Heart right ventricle (tissue), 16 donors: ENCODE measurements around the gene TMPRSS11A. TPM values are rescaled to one million over a fixed set of nuclear protein-coding genes. Genes with fewer than 3 reads are reported as not detected.

Source experiments
- ATAC-seq, 8 donors: fragments of 200-7000 bp; cut with Tn5 transposase; one replicate each; pipeline ENCODE4 v1.9.1; 2020; ENCODE audit warnings: mild to moderate bottlenecking in 8 of 8, moderate library complexity in 8 of 8, moderate number of reproducible peaks in 1 of 8
- DNase-seq, 2 donors: peaks; one replicate each; pipeline ENCODE4 v3.0.0-alpha.2; 2020
- H3K27ac ChIP-seq, 10 donors: fragments of 200-600 bp; sonication (generic) in 2 of 10; one replicate each; pipeline versions ENCODE4 v1.5.0 to v1.8.0; 2020 to 2022; ENCODE audit warnings: mild to moderate bottlenecking in 3 of 10
- H3K27me3 ChIP-seq, 7 donors: fragments of 200-600 bp; one replicate each; pipeline ENCODE4 v1.8.0; 2021 to 2022; ENCODE audit warnings: mild to moderate bottlenecking in 2 of 7
- H3K36me3 ChIP-seq, 9 donors: fragments of 200-600 bp; sonication (generic) in 1 of 9; one replicate each; pipeline versions ENCODE4 v1.5.0 to v1.8.0; 2020 to 2022; ENCODE audit warnings: mild to moderate bottlenecking in 2 of 9
- H3K4me1 ChIP-seq, 9 donors: fragments of 200-600 bp; sonication (generic) in 1 of 9; one replicate each; pipeline versions ENCODE4 v1.5.0 to v1.8.0; 2020 to 2022; ENCODE audit warnings: mild to moderate bottlenecking in 4 of 9
- H3K4me3 ChIP-seq, 10 donors: fragments of 200-600 bp; sonication (generic) in 2 of 10; one replicate each; pipeline versions ENCODE4 v1.5.0 to v1.8.0; 2020 to 2022; ENCODE audit warnings: mild to moderate bottlenecking in 7 of 10, moderate library complexity in 2 of 10
- H3K9me3 ChIP-seq, 11 donors: fragments of 200-600 bp in 10 of 11; sonication (generic) in 2 of 11; one replicate each; pipeline versions ENCODE4 v1.5.0 to v1.8.0; 2013 to 2022; ENCODE audit warnings: mild to moderate bottlenecking in 2 of 11, control low read depth in 1 of 11, moderate library complexity in 1 of 11
- WGBS, 2 donors: extraction: QIAGEN DNeasy Blood & Tissue Kit; methylation state at CpG; one replicate each; pipeline ENCODE4 v1.1.7; 2013; ENCODE audit warnings: inconsistent platforms in 1 of 2; 5-methylcytosine and 5-hydroxymethylcytosine counted together
- intact Hi-C, 10 donors: fragments of 100-400 bp; cut with DNase I; formaldehyde crosslinking; loops; one replicate each; pipeline versions ENCODE4 v1.11.1 to v1.14.2; 2022
- polyA plus RNA-seq, 2 donors: library from polyadenylated mRNA; stranded (reverse); fragments of 200-250 nt; gene quantifications; one replicate each; pipeline ENCODE4 v1.2.3, GENCODE V29; 2013
- total RNA-seq, 10 donors: library from RNA; stranded (reverse); fragmentation: NEBNext Ultra II Directional in 3 of 10; extraction: Animal tissue kit (Norgen Biotek cat#: 25700) in 3 of 10; gene quantifications; one replicate each; pipeline versions ENCODE4 v1.2.1 to v1.2.4, GENCODE V29; 2021 to 2023
- TF ChIP-seq, protein P1 (sequence below), 9 donors: fragments of 200-600 bp; sonication (generic) in 2 of 9; IDR thresholded peaks; one replicate each; pipeline versions ENCODE4 v1.5.0 to v1.8.0; 2021 to 2022; ENCODE audit warnings: antibody characterized with exemption in 9 of 9, mild to moderate bottlenecking in 5 of 9, moderate library complexity in 1 of 9
- donor health status: Arrhythmogenic right ventricular cardiomyopathy.
- donor health status: ischemic (EF 13 %, LVEDD 7.1; RV severe dilation, severe dysfunction).
- donor health status: healthy with polysubstance abuse.
- donor health status: DM: no; HTN: yes; CAD: no.
- donor health status: DM: no; HTN: no; CAD: no.
- donor health status: ischemic (EF 25% LVEDD 6.9; RV normal size, moderate dysfunction).
- donor health status: ischemic (EF 25% LVEDD 5.7; RV mildly dilated, moderate dysfunction).
- donor health status: healthy.
- donor health status: DM: yes; HTN: yes; CAD: no.
- donor health status: Ischemic cardiomyopathy.
- donor health status: ischemic (EF 35%, LVEDD 5.7; RV mildly dilated, moderate dysfunction).
- donor health status: nonischemic (EF 11% LVEDD 7.7; RV severe dilation, severe dysfunction).
- donor health status: DM: yes; HTN: yes; CAD: no.
- donor health status: PGD.
- donor health status: ischemic (EF 29% LVEDD 5.4; RV normal size, mild dysfunction).
- donor health status: nonischemic (EF 23%, LVEDD 6.1; RV moderate dilation, normal function).

The TMPRSS11A gene
- total and polyA plus RNA-seq, 12 donors = 0.01 TPM; not detected in 11

DNA sequence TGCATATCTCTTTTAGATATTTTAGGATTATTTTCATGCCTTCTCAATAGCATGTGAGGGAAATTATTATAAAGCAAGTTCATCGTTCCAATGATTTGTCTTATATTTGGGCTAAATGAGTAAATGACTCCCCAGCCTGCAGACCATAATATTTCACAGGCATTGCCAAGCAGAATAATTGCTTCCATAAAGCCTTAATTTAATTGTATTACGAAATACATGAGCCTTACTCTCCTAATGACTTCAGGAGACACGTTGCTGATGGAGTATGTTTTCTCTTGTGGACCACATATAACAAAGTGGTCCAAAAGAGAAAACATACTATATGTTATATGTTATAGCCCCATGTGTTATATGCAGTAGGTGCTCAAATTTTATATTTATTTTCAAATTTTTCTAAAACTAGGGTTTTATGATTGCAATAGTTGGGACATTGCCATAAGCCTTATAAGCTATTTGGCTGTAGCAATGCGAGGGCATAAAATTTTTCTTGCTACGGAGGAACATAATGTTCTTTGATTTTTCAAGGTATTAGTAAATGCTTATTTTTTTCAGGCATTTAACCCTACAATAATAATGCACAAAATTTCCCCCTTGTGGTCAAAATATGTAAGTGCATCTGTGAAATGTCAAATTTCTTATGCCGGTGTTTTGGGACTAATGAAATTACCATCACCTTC is 53.2 kb downstream of the TMPRSS11A start:
- peaks cover 0 to 14% (median 0%) of the 10 kb centered on the region in 11 donors for H3K9me3 ChIP-seq
- TF ChIP-seq, protein P1, sequence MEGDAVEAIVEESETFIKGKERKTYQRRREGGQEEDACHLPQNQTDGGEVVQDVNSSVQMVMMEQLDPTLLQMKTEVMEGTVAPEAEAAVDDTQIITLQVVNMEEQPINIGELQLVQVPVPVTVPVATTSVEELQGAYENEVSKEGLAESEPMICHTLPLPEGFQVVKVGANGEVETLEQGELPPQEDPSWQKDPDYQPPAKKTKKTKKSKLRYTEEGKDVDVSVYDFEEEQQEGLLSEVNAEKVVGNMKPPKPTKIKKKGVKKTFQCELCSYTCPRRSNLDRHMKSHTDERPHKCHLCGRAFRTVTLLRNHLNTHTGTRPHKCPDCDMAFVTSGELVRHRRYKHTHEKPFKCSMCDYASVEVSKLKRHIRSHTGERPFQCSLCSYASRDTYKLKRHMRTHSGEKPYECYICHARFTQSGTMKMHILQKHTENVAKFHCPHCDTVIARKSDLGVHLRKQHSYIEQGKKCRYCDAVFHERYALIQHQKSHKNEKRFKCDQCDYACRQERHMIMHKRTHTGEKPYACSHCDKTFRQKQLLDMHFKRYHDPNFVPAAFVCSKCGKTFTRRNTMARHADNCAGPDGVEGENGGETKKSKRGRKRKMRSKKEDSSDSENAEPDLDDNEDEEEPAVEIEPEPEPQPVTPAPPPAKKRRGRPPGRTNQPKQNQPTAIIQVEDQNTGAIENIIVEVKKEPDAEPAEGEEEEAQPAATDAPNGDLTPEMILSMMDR (IDR thresholded peaks at IDR 0.05) = peak; percentile 13 to 64 (median 48)
- ATAC-seq = no peak
- H3K36me3 ChIP-seq = no peaks in the 10 kb centered on the region
- H3K27me3 ChIP-seq = no peaks in the 10 kb centered on the region
- WGBS, 2 donors = 50 to 54% methylated on average over 6 of the region's 6 CpGs
- DNase-seq = no peak
- no peak overlapping the region for H3K4me3 ChIP-seq
- no peaks in the 10 kb centered on the region for H3K4me1 ChIP-seq
- intact Hi-C loops = no loop called here
- no peak overlapping the region for H3K27ac ChIP-seq

DNA sequence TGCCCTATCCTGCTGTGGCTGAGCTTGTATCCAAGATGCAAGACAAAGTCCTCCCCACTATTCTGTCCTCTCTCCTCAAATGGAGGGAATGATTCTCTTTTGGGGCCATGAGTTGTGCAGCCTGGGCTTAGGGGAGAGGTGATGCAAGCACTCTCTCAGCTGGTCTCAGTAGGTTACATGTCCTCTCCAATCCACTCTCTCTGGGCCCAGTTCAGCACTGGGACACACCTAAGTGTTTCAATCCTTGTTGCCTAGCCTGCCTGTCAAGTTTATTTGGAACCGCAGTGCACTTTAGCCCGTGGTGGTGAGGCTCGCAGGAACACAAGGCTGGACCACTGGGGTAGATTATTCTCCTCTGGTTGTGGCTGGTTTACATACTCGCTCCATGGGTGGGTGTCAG is 55.6 kb downstream of the TMPRSS11A start:
- no peak overlapping the region for H3K27ac ChIP-seq
- H3K9me3 ChIP-seq = peaks cover 0 to 21% (median 0%) of the 10 kb centered on the region in 11 donors
- WGBS, 2 donors = 89 to 96% methylated on average over 4 of the region's 4 CpGs
- ATAC-seq = no peak
- TF ChIP-seq, protein P1 (IDR thresholded peaks at IDR 0.05) = no peak
- no peaks in the 10 kb centered on the region for H3K36me3 ChIP-seq
- no peak for DNase-seq
- intact Hi-C loops = no loop called here
- no peaks in the 10 kb centered on the region for H3K27me3 ChIP-seq
- no peaks in the 10 kb centered on the region for H3K4me1 ChIP-seq
- no peak overlapping the region for H3K4me3 ChIP-seq

DNA sequence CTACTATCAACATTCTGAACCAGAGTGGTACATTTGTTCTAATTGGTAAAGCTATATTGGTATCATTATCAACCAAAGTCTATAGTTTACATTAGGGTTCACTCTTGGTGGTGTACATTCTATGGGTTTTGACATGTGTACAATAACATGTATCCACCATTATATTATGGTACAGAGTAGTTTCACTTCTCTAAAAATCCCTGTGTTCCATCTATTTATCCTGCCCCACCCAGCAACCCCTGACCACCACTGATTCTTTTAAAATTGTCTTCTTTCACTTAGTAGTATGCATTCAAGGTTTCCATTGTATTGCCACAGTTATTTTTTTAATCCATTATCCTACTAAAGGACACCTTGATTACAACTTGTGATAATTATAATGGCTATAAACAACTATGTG is 64.2 kb downstream of the TMPRSS11A start:
- DNase-seq (no peak), ATAC-seq (no peak)
- Histone ChIP-seq H3K4me3 (no peak overlapping the region), H3K36me3 (no peaks in the 10 kb centered on the region), H3K27me3 (no peaks in the 10 kb centered on the region), H3K4me1 (no peaks in the 10 kb centered on the region), H3K27ac (no peak overlapping the region), H3K9me3 (peaks cover 0 to 23% (median 0%) of the 10 kb centered on the region in 11 donors)
- TF ChIP-seq, protein P1 (IDR thresholded peaks at IDR 0.05) = no peak
- intact Hi-C loops = no loop called here

DNA sequence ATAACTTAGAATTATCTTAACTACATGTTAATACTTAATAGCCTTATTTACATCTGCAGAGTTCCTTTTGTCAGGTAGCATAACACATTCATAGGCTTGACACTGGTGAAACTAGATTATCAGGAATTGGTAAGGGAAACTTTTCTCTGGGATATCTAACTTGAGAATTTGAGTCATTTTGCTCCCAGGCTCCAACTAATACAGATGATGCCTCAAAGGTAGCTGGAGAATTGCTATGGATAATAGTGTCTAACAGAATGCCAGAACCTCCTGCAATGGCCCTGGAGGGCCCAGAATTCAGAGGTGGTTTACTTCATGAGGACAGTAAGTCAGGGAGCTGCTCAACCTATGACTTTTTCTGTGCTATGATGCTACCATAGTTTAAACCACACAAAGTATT is 65.6 kb downstream of the TMPRSS11A start:
- intact Hi-C loops = no loop called here

More for the DNA sequence above, 65.6 kb downstream of the TMPRSS11A start:
- Histone ChIP-seq H3K9me3 (peaks cover 0 to 14% (median 0%) of the 10 kb centered on the region in 11 donors), H3K27ac (no peak overlapping the region), H3K27me3 (no peaks in the 10 kb centered on the region), H3K4me1 (no peaks in the 10 kb centered on the region), H3K36me3 (no peaks in the 10 kb centered on the region), H3K4me3 (no peak overlapping the region)
- ATAC-seq (no peak), DNase-seq (no peak)
- TF ChIP-seq, protein P1 (IDR thresholded peaks at IDR 0.05) = no peak
